K562 (cell line): ENCODE data around the gene VWF. TPM values are rescaled to one million over a fixed set of nuclear protein-coding genes. Genes with fewer than 3 reads are reported as not detected.
"Not testable (repeated sequence)": the region's sequence is repeated elsewhere in the genome, so short reads cannot be mapped to it uniquely, and the experiment has no call there.

Source experiments
- ATAC-seq: fragments of 200-7000 bp; cut with Tn5 transposase; 3 replicates; pipeline ENCODE4 v1.9.1; 2020; ENCODE audit warnings: moderate library complexity
- BruUV-seq: library from RNA; stranded (reverse); fragments of 400-500 nt; replicated peaks from 2 replicates; lab custom pipeline; 2021; lab: Mats Ljungman, UMichigan
- CTCF ChIA-PET: fragments of 300-600 bp; formaldehyde crosslinking; extraction: SDS; loops from one replicate; lab custom pipeline; 2021; ENCODE audit warnings: low intra/inter-chr PET ratio; lab: Yijun Ruan, JAX
- POLR2A ChIA-PET: fragments of 300-600, 350-650 bp; sonication (Branson Sonifier 250); formaldehyde crosslinking; extraction: SDS; loops from one replicate; lab custom pipeline; 2021; ENCODE audit warnings: antibody characterized with exemption, inconsistent platforms; lab: Yijun Ruan, JAX
- DNase-seq, 4 experiments: peaks; one replicate each; pipeline versions ENCODE4 v3.0.0 to v3.0.0-alpha.2; 2011 to 2018; ENCODE audit warnings: low spot score in 3 of 4, mixed read lengths in 3 of 4; ENCODE audit errors: extremely low read depth in 1 of 4
- FAIRE-seq: peaks from 2 replicates; lab custom pipeline; 2011; peaks lifted over from hg19 to GRCh38; lab: Jason Lieb, UNC
- H2AFZ ChIP-seq: 2 replicates; pipeline ENCODE4 v1.6.0; 2011; ENCODE audit warnings: low read depth, low read length, control low read depth, inconsistent platforms
- H3K27ac ChIP-seq: fragments of 200-600 bp; 3 replicates; pipeline ENCODE4 v1.8.0; 2011; ENCODE audit warnings: low read depth, mild to moderate bottlenecking, control low read depth, inconsistent platforms, low read length, moderate library complexity, mixed read lengths; ENCODE audit errors: extremely low read depth
- H3K27me3 ChIP-seq, 2 experiments: fragments of 300-600 bp in 1 of 2; 2 replicates in 1 of 2; 3 replicates in 1 of 2; pipeline versions ENCODE4 v1.6.0 to v1.8.0; 2011; ENCODE audit warnings: inconsistent platforms in 2 of 2, low read length in 2 of 2, mild to moderate bottlenecking in 1 of 2, mixed read lengths in 1 of 2, moderate library complexity in 1 of 2; ENCODE audit not compliant: control insufficient read depth in 2 of 2, insufficient read depth in 2 of 2
- H3K36me3 ChIP-seq: fragments of 300-600 bp; 3 replicates; pipeline ENCODE4 v1.8.0; 2011; ENCODE audit warnings: mild to moderate bottlenecking, low read length, inconsistent platforms; ENCODE audit not compliant: control insufficient read depth, insufficient read depth
- H3K4me1 ChIP-seq, 2 experiments: fragments of 200-600 bp in 1 of 2; replicated peaks in 1 of 2; 2 replicates in 1 of 2; 3 replicates in 1 of 2; pipeline versions ENCODE4 v1.5.1 to v1.8.0; 2011; ENCODE audit warnings: inconsistent platforms in 2 of 2, low read length in 2 of 2, mild to moderate bottlenecking in 1 of 2, mixed read lengths in 1 of 2, moderate library complexity in 1 of 2; ENCODE audit not compliant: control insufficient read depth in 2 of 2, insufficient read depth in 2 of 2
- H3K4me2 ChIP-seq: 2 replicates; pipeline ENCODE4 v1.6.1; 2011; ENCODE audit warnings: low read length, control low read depth, inconsistent platforms, mixed read lengths; ENCODE audit not compliant: insufficient read depth
- H3K4me3 ChIP-seq: fragments of 200-600 bp; sonication (generic), shearing (Covaris generic); 2 replicates; pipeline ENCODE4 v1.5.1; 2016; ENCODE audit warnings: control low read depth, inconsistent platforms
- H3K79me2 ChIP-seq: fragments of 200-600 bp; 3 replicates; pipeline ENCODE4 v1.8.0; 2011; ENCODE audit warnings: low read length, inconsistent platforms; ENCODE audit not compliant: control insufficient read depth, insufficient read depth
- H3K9ac ChIP-seq, 2 experiments: 2 replicates each; pipeline versions ENCODE4 v1.6.0 to v1.6.1; 2011; ENCODE audit warnings: low read depth in 2 of 2, low read length in 2 of 2, control low read depth in 1 of 2, inconsistent platforms in 1 of 2, mild to moderate bottlenecking in 1 of 2, mixed read lengths in 1 of 2; ENCODE audit not compliant: insufficient read depth in 1 of 2
- H3K9me1 ChIP-seq: one replicate; pipeline ENCODE4 v1.6.0; 2011; ENCODE audit warnings: inconsistent platforms, mild to moderate bottlenecking, low read length, moderate library complexity; ENCODE audit not compliant: control insufficient read depth, insufficient read depth
- H3K9me3 ChIP-seq: replicated peaks from 2 replicates; pipeline ENCODE4 v1.5.1; 2011; ENCODE audit warnings: low read depth, low read length, inconsistent platforms; ENCODE audit not compliant: control insufficient read depth, insufficient read depth
- H4K20me1 ChIP-seq: replicated peaks from 2 replicates; pipeline ENCODE4 v1.6.1; 2011; ENCODE audit warnings: low read length, inconsistent platforms, mixed read lengths; ENCODE audit not compliant: control insufficient read depth, insufficient read depth
- whole genome bisulfite sequencing: fragments of 100-300 bp; shearing (Covaris generic); methylation state at CpG from one replicate; pipeline ENCODE4 v1.1.6; 2016; ENCODE audit warnings: low coverage, mixed read lengths; ENCODE audit not compliant: insufficient coverage; ENCODE audit errors: missing lambda C conversion rate; 5-methylcytosine and 5-hydroxymethylcytosine counted together
- in situ Hi-C: fragments of 300-500 bp; cut with MboI; formaldehyde crosslinking; loops from 4 replicates; pipeline ENCODE4 v1.15.0; 2018; ENCODE audit warnings: inconsistent platforms, mixed read lengths
- intact Hi-C: fragments of 100-400 bp; cut with micrococcal nuclease; formaldehyde crosslinking; loops from 2 replicates; pipeline ENCODE4 v1.14.2; 2022
- polyA plus RNA-seq, 8 experiments: library from polyadenylated mRNA; depleted of rRNA in 4 of 8; stranded (reverse) in 5 of 8; unstranded in 3 of 8; fragments of >200 nt; fragmentation: Nextera tagmentation in 2 of 8; fragmentation: Illumina TruSeq in 1 of 8; extraction: Ambion mirVana in 2 of 8; extraction: Trizol in 1 of 8; gene quantifications; 2 replicates each; pipeline versions ENCODE4 v1.2.1 to v1.2.3, GENCODE V29; 2011 to 2014; ENCODE audit warnings: inconsistent platforms in 1 of 8, missing spikeins in 1 of 8
- total RNA-seq, 7 experiments: library from RNA; depleted of rRNA in 6 of 7; stranded (reverse); fragments of >200 nt in 6 of 7; fragmentation: Illumina TruSeq in 2 of 7; extraction: Trizol in 2 of 7; gene quantifications; 2 replicates each; pipeline versions ENCODE4 v1.2.1 to v1.2.3, GENCODE V29; 2011 to 2021; ENCODE audit warnings: low replicate concordance in 1 of 7

Gene VWF
- total and polyA plus RNA-seq, 9 of the 15 experiments (the other 6 are each of a cell fraction or from before 2014, with no cell fraction given) = 0.53 TPM; not detected in 8

- H3K4me1 ChIP-seq, H3K9ac ChIP-seq, intact Hi-C loops, DNase-seq, H2AFZ ChIP-seq, ATAC-seq, BruUV-seq, H3K9me3 ChIP-seq, H3K4me3 ChIP-seq, H3K79me2 ChIP-seq, H3K27ac ChIP-seq, H3K9me1 ChIP-seq, H3K36me3 ChIP-seq, in situ Hi-C loops, H3K4me2 ChIP-seq, POLR2A ChIA-PET, H4K20me1 ChIP-seq, CTCF ChIA-PET, FAIRE-seq: not testable (repeated sequence)
- peaks cover 0 to 15% of the 10 kb centered on the region in 2 experiments; a peak in 2 of 5 replicates for H3K27me3 ChIP-seq
- WGBS = 0% methylated on average over 1 of the region's 10 CpGs
Measured at GRCh38 chr12:6020511-6020910, 104.0 kb downstream of the VWF start.

GRCh38 chr12:6019256-6019655, 105.2 kb downstream of the VWF start:
- FAIRE-seq = not testable (repeated sequence)
- CTCF ChIA-PET = interaction anchor here (0.6 kb wide), 1 partner anchor 869 kb away, joined by 3 read pairs; no protein-coding TSS in a partner anchor

More at GRCh38 chr12:6019256-6019655, 105.2 kb downstream of the VWF start:
- in situ Hi-C loops, H3K4me2 ChIP-seq, H3K27ac ChIP-seq, H3K4me3 ChIP-seq, POLR2A ChIA-PET, DNase-seq, intact Hi-C loops, H2AFZ ChIP-seq, H3K4me1 ChIP-seq, H3K79me2 ChIP-seq, H4K20me1 ChIP-seq, H3K36me3 ChIP-seq, H3K9ac ChIP-seq, BruUV-seq, ATAC-seq, H3K9me3 ChIP-seq, H3K9me1 ChIP-seq: not testable (repeated sequence)
- 0% methylated on average over 13 of the region's 24 CpGs for WGBS
- peaks cover 0 to 15% of the 10 kb centered on the region in 2 experiments; a peak in 2 of 5 replicates for H3K27me3 ChIP-seq
